ENCODE results near the gene SORBS2.

GRCh38 chr4:185565696-185566095, 246.3 kb downstream of the SORBS2 start:
- TF ChIP-seq CTCF (IDR thresholded peaks at IDR 0.05) (no peak), PHF8 (IDR thresholded peaks at IDR 0.05; ENCODE audit: borderline replicate concordance, low read depth) (no peak), ESRRA (IDR thresholded peaks at IDR 0.05; ENCODE audit: borderline replicate concordance, low read length) (no peak), CBX2 (IDR thresholded peaks at IDR 0.05; ENCODE audit: borderline replicate concordance, low read depth) (no peak), ELK1 (IDR thresholded peaks at IDR 0.05; ENCODE audit: low read depth, low read length) (no peak), REST (IDR thresholded peaks at IDR 0.05) (no peak), CEBPB (IDR thresholded peaks at IDR 0.05) (no peak), NR3C1 (IDR thresholded peaks at IDR 0.05) (no peak), MYC (IDR thresholded peaks at IDR 0.05; ENCODE audit: borderline replicate concordance, low read length) (no peak), POLR2A (IDR thresholded peaks at IDR 0.05; ENCODE audit: low read length) (no peak), BCL3 (IDR thresholded peaks at IDR 0.05) (no peak), POLR2AphosphoS2 (conservative IDR thresholded peaks at IDR 0.05; ENCODE audit: low read length) (no peak)
